GM12892 (cell line): ENCODE data around the gene EVL.

Source experiments
- POLR2A ChIP-seq: IDR thresholded peaks from 2 replicates; pipeline ENCODE4 v1.6.1; 2011; ENCODE audit warnings: low read depth, low read length, control low read depth
- POLR2AphosphoS5 ChIP-seq: IDR thresholded peaks from 2 replicates; pipeline ENCODE4 v1.6.1; 2011; ENCODE audit warnings: low read depth, low read length, control low read depth

GRCh38 chr14:100187247-100187833 is 122.1 kb downstream of the EVL start:
- TF ChIP-seq POLR2AphosphoS5 (no peak), POLR2A (no peak)
